Body of pancreas (tissue), 4 donors: ENCODE data around the gene GMDS. TPM values are rescaled to one million over a fixed set of nuclear protein-coding genes. Genes with fewer than 3 reads are reported as not detected.

ENCODE experiments used
- ATAC-seq: fragments of 150-250 bp; one replicate; pipeline ENCODE4 v1.9.1; 2016
- DNase-seq, 4 donors: peaks; one replicate each; pipeline ENCODE4 v3.0.0-alpha.2; 2019
- H3K27ac ChIP-seq, 4 donors: fragments of 200-600 bp; sonication (generic); 1 replicate in 3 of 4; 2 replicates in 1 of 4; pipeline versions ENCODE4 v1.5.1 to v1.6.1; 2016 to 2019; ENCODE audit warnings: mild to moderate bottlenecking in 1 of 4, mixed read lengths in 1 of 4, moderate library complexity in 1 of 4
- H3K27me3 ChIP-seq, 2 donors: fragments of 200-600 bp; sonication (generic); one replicate each; pipeline ENCODE4 v1.6.0; 2016; ENCODE audit warnings: mild to moderate bottlenecking in 1 of 2
- H3K36me3 ChIP-seq, 2 donors: fragments of 200-600 bp; sonication (generic); replicated peaks in 1 of 2; 2 replicates each; pipeline ENCODE4 v1.5.1; 2016; ENCODE audit warnings: low read depth in 2 of 2; ENCODE audit not compliant: insufficient read depth in 1 of 2
- H3K4me1 ChIP-seq: fragments of 200-600 bp; sonication (generic); one replicate; pipeline ENCODE4 v1.6.0; 2016
- H3K4me3 ChIP-seq, 2 donors: fragments of 200-600 bp; sonication (generic); 1 replicate in 1 of 2; 2 replicates in 1 of 2; pipeline ENCODE4 v1.5.1; 2016 to 2019
- H3K9me3 ChIP-seq, 3 donors: fragments of 200-600 bp; sonication (generic); 1 replicate in 2 of 3; 2 replicates in 1 of 3; pipeline ENCODE4 v1.5.1; 2016
- CTCF ChIP-seq, 7 experiments: fragments of 450-650 bp in 4 of 7; fragments of 200-600 bp in 3 of 7; sonication (generic) in 3 of 7; IDR thresholded peaks; one replicate each; pipeline ENCODE4 v1.5.1; 2016 to 2019; ENCODE audit warnings: antibody characterized with exemption in 7 of 7
- POLR2A ChIP-seq, 3 donors: fragments of 450-650 bp; IDR thresholded peaks; one replicate each; pipeline ENCODE4 v1.6.1; 2016; ENCODE audit warnings: antibody characterized with exemption in 3 of 3, mild to moderate bottlenecking in 2 of 3
- WGBS, 2 donors: methylation state at CpG; one replicate each; pipeline ENCODE4 v1.1.5; 2017; 5-methylcytosine and 5-hydroxymethylcytosine counted together
- intact Hi-C: fragments of 100-400 bp; cut with DNase I; formaldehyde crosslinking; loops from one replicate; pipeline ENCODE4 v1.15.1; 2023
- total RNA-seq, 2 donors: library from RNA; depleted of rRNA; stranded (reverse); fragments of >200 nt; gene quantifications; one replicate each; pipeline ENCODE4 v1.1.0, GENCODE V29; 2016

The GMDS gene
- total RNA-seq, 2 donors from 2014 or later: 34.5 to 63.3 TPM

DNA sequence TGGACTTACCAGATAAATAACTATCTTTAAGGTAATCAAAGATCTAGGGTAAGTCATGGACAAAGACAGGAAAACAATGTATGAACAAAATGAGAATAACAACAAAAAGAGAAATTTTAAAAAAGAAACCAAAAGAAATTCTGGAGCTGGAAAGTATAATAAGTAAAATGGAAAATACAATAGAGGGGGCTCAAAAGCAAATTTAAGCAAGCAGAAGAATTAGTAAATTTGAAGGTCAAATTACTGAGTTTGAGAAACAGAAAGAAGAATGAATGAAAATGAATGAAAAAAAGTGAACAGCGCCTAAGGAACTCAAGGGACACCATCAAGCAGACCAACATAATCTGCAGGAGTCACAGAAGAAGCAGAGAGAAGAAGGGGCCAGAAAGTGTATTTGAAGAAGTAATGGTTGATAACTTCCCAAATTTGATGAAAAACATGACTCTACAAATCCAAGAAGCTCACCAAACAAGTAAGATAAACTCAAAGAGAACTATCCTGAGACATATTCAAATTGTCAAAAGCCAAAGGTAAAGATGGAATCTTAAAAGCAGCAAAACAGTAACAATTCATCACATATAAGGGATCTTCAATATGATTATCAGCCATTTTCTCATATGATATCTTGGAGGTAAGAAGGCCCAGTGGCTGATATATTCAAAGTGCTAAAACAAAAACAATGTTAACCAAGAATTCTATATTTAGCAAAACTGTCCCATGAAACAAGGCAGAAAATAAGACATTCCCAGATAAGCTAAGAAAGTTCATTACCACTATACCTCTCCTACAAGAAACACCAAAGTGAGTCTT lies 417.2 kb downstream of the GMDS start:
- peaks cover 0 to 8% (median 0%) of the 10 kb centered on the region in 3 donors for H3K9me3 ChIP-seq
- intact Hi-C loops: no loop called here
- DNase-seq (no peak), ATAC-seq (no peak)
- H3K27me3 ChIP-seq: no peaks in the 10 kb centered on the region
- 47 to 96% methylated on average over 1 of the region's 1 CpG for WGBS, 2 donors
- H3K4me3 ChIP-seq: no peak overlapping the region
- H3K27ac ChIP-seq: no peak overlapping the region
- no peaks in the 10 kb centered on the region for H3K36me3 ChIP-seq
- peaks cover 13% of the 10 kb centered on the region for H3K4me1 ChIP-seq
- TF ChIP-seq POLR2A (IDR thresholded peaks at IDR 0.05) (no peak), CTCF (IDR thresholded peaks at IDR 0.05) (no peak)

DNA sequence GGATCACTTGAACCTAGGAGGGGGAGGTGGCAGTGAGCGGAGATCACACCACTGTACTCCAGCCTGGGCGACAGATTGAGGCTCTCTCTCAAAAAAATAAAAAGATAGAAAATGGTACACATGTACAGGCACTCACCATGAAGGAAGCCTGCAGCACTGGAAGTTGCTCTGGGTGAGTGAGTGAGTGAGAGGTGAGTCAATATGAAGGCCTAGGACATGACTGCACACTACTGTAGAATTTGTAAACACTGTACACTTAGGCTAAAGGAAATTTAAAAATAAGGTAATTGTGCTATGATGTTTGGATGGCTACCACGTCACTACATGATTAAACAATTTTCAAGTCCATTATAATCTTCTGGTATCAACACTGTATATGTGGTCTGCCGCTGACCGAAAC lies 419.5 kb downstream of the GMDS start:
- H3K27ac ChIP-seq: no peak overlapping the region
- no peaks in the 10 kb centered on the region for H3K27me3 ChIP-seq
- WGBS, 2 donors: 85 to 98% methylated on average over 5 of the region's 5 CpGs
- ATAC-seq (no peak), DNase-seq (no peak)
- H3K4me1 ChIP-seq: peaks cover 7% of the 10 kb centered on the region
- TF ChIP-seq CTCF (IDR thresholded peaks at IDR 0.05) (no peak), POLR2A (IDR thresholded peaks at IDR 0.05) (no peak)
- no peaks in the 10 kb centered on the region for H3K36me3 ChIP-seq
- intact Hi-C loops: no loop called here
- peaks cover 0 to 8% (median 0%) of the 10 kb centered on the region in 3 donors for H3K9me3 ChIP-seq
- no peak overlapping the region for H3K4me3 ChIP-seq

DNA sequence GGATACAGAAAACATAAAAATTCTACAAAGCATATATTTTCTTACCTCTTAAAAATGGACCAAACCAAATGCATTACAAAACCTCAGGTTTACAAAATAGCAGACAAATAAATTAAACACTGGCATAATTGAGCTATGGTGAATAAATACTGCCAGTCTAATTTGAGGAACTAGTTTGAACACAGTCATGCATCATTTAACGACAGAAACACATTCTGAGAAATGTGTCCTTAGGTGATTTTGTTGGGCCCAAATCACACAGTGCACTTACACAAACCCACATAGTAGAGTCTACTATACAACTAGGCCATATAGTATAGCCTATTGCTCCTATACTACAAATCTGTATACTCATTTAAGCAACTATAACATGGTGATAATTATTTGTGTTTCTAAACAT lies 420.1 kb downstream of the GMDS start:
- Histone ChIP-seq H3K27me3 (no peaks in the 10 kb centered on the region), H3K36me3 (no peaks in the 10 kb centered on the region), H3K9me3 (peaks cover 0 to 8% (median 0%) of the 10 kb centered on the region in 3 donors), H3K4me3 (no peak overlapping the region), H3K4me1 (peaks cover 14% of the 10 kb centered on the region), H3K27ac (no peak overlapping the region)
- WGBS, 2 donors: 65 to 85% methylated on average over 1 of the region's 1 CpG
- DNase-seq: no peak
- TF ChIP-seq POLR2A (IDR thresholded peaks at IDR 0.05) (no peak), CTCF (IDR thresholded peaks at IDR 0.05) (no peak)
- intact Hi-C loops: no loop called here
- no peak for ATAC-seq

DNA sequence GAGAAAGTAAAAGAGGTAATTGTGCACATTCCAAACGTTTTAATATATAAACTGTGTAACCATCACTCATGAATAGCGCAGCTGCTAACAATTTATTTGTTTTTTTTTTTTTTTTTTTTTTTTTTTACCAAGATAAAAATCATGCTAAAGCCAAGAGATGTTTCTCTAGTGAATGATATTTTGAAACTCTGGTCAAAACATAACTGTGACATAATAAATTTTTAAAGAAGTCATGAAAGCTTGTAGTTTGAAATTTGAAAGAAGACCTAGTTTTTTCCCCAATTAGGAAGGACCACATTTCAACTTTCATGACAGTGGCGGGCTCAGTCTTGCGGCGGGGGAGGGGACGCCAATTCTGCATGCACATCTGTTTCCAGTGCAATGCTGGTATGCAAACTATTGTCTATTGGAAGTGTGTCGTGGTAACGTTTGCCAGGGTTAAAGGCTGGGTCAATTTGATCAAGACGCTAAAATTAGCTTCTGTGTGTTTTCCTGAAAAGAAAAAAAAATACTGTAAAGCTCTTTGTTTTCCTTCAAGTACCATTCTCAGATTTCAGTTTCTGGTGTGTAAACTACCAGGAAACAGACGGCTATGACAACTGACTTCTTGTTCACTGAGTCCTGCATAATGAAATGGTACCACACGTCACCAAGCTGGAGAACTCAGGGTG lies 423.8 kb downstream of the GMDS start:
- Histone ChIP-seq H3K27ac (peak overlapping the region in 3 of 4 donors; percentile 3 to 59 (median 38)), H3K4me3 (no peak overlapping the region)

More for the DNA sequence above, 423.8 kb downstream of the GMDS start:
- intact Hi-C loops: no loop called here
- ATAC-seq (peak; percentile 74), DNase-seq (no peak)
- Histone ChIP-seq H3K27me3 (no peaks in the 10 kb centered on the region), H3K9me3 (no peaks in the 10 kb centered on the region), H3K36me3 (no peaks in the 10 kb centered on the region), H3K4me1 (peaks cover 14% of the 10 kb centered on the region)
- 16 to 24% methylated on average over 11 of the region's 11 CpGs for WGBS, 2 donors
- TF ChIP-seq CTCF (IDR thresholded peaks at IDR 0.05) (no peak), POLR2A (IDR thresholded peaks at IDR 0.05) (no peak)
